PC-3 (cell line): ENCODE data around the gene ICE2. TPM values are rescaled to one million over a fixed set of nuclear protein-coding genes. Genes with fewer than 3 reads are reported as not detected.

Experiments used
- ATAC-seq: fragments of 200-7000 bp; cut with Tn5 transposase; 2 replicates; pipeline ENCODE4 v1.9.1; 2020; ENCODE audit warnings: mild to moderate bottlenecking, moderate library complexity
- BruUV-seq: library from RNA; stranded (reverse); fragments of 400-500 nt; replicated peaks from 2 replicates; lab custom pipeline; 2021; lab: Mats Ljungman, UMichigan
- CTCF ChIA-PET: fragments of 300-600 bp; sonication (Branson Sonifier 250); formaldehyde crosslinking; loops from one replicate; lab custom pipeline; 2022; ENCODE audit warnings: antibody characterized with exemption; lab: Charles Lee
- POLR2A ChIA-PET: fragments of 300-600 bp; sonication (Branson Sonifier 250); formaldehyde crosslinking; loops from one replicate; lab custom pipeline; 2022; ENCODE audit warnings: antibody characterized with exemption; ENCODE audit not compliant: unreplicated experiment; lab: Charles Lee
- DNase-seq: peaks from one replicate; pipeline ENCODE4 v3.0.0-alpha.2; 2015
- H2AFZ ChIP-seq: fragments of 300-600 bp; sonication (generic); 2 replicates; pipeline ENCODE4 v1.6.0; 2016; ENCODE audit warnings: antibody characterized with exemption, low read length
- H3F3A ChIP-seq: fragments of 300-600 bp; sonication (generic); one replicate; pipeline ENCODE4 v1.6.0; 2017; ENCODE audit warnings: antibody characterized with exemption, low read length, control low read depth, mild to moderate bottlenecking; ENCODE audit not compliant: unreplicated experiment
- H3K27ac ChIP-seq: fragments of 300-600 bp; sonication (generic); 2 replicates; pipeline ENCODE4 v1.5.1; 2016; ENCODE audit warnings: mild to moderate bottlenecking, low read length
- H3K27me3 ChIP-seq: fragments of 300-600 bp; sonication (generic); 2 replicates; pipeline ENCODE4 v1.6.1; 2016; ENCODE audit warnings: low read length, mixed read lengths
- H3K36me3 ChIP-seq: fragments of 300-600 bp; sonication (generic); 2 replicates; pipeline ENCODE4 v1.6.1; 2016; ENCODE audit warnings: low read depth, mixed run types, low read length, mixed read lengths
- H3K4me1 ChIP-seq: fragments of 300-600 bp; sonication (generic); 2 replicates; pipeline ENCODE4 v1.5.1; 2016; ENCODE audit warnings: low read length; ENCODE audit not compliant: insufficient read depth
- H3K4me2 ChIP-seq: fragments of 300-600 bp; sonication (generic); 2 replicates; pipeline ENCODE4 v1.6.0; 2016; ENCODE audit warnings: low read length
- H3K4me3 ChIP-seq: fragments of 300-600 bp; sonication (generic); 2 replicates; pipeline ENCODE4 v1.5.1; 2016; ENCODE audit warnings: mild to moderate bottlenecking, low read length, mixed read lengths
- H3K79me2 ChIP-seq: fragments of 300-600 bp; sonication (generic); 2 replicates; pipeline ENCODE4 v1.6.1; 2017; ENCODE audit warnings: low read length, mixed read lengths
- H3K9ac ChIP-seq: fragments of 300-600 bp; sonication (generic); 2 replicates; pipeline ENCODE4 v1.6.0; 2016; ENCODE audit warnings: mild to moderate bottlenecking, low read length
- H3K9me2 ChIP-seq: fragments of 300-600 bp; sonication (generic); replicated peaks from 2 replicates; pipeline ENCODE4 v1.6.1; 2016; ENCODE audit warnings: mixed run types, low read length, mixed read lengths
- H3K9me3 ChIP-seq: fragments of 300-600 bp; sonication (generic); 2 replicates; pipeline ENCODE4 v1.6.1; 2016; ENCODE audit warnings: low read length, mixed read lengths
- H4K20me1 ChIP-seq: fragments of 300-600 bp; sonication (generic); 2 replicates; pipeline ENCODE4 v1.6.1; 2016; ENCODE audit warnings: low read length, mixed read lengths
- CTCF ChIP-seq: fragments of 300-600 bp; sonication (generic); conservative IDR thresholded peaks from 2 replicates; pipeline ENCODE4 v1.5.1; 2017; ENCODE audit warnings: antibody characterized with exemption, low read depth, mild to moderate bottlenecking, low read length
- EZH2 ChIP-seq: fragments of 300-600 bp; sonication (generic); IDR thresholded peaks from one replicate; pipeline ENCODE4 v1.6.1; 2017; ENCODE audit warnings: antibody characterized with exemption, mild to moderate bottlenecking, low read length; ENCODE audit not compliant: unreplicated experiment
- EZH2phosphoT487 ChIP-seq: fragments of 300-600 bp; sonication (generic); IDR thresholded peaks from 2 replicates; pipeline ENCODE4 v1.6.1; 2018; ENCODE audit warnings: mild to moderate bottlenecking, antibody characterized with exemption, low read length, borderline replicate concordance
- intact Hi-C: fragments of 100-400 bp; cut with micrococcal nuclease; formaldehyde crosslinking; loops from 2 replicates; pipeline ENCODE4 v1.9.0; 2023
- total RNA-seq: library from RNA; depleted of rRNA; stranded (reverse); fragments of >200 nt; gene quantifications from 2 replicates; pipeline ENCODE4 v1.2.3, GENCODE V29; 2014

ICE2 gene
- total RNA-seq, 1 experiment from 2014 or later, result 14.8 TPM

- no peak overlapping the region for H3K4me2 ChIP-seq
- no TSS peak for BruUV-seq
- H4K20me1 ChIP-seq, result no peaks in the 10 kb centered on the region
- ATAC-seq (no peak), DNase-seq (no peak)
- no peak overlapping the region for H3K4me3 ChIP-seq
- intact Hi-C loops, result no loop called here
- no peaks in the 10 kb centered on the region for H3F3A ChIP-seq
- ChIA-PET POLR2A (no interaction called here), CTCF (no interaction called here)
- no peak overlapping the region for H3K9ac ChIP-seq
- TF ChIP-seq EZH2phosphoT487 (no peak), CTCF (no peak), EZH2 (no peak)
- H3K27me3 ChIP-seq, result no peaks in the 10 kb centered on the region
- no peak overlapping the region for H2AFZ ChIP-seq
- H3K9me2 ChIP-seq, result no peaks in the 10 kb centered on the region
- peaks cover 10% of the 10 kb centered on the region for H3K4me1 ChIP-seq
- H3K36me3 ChIP-seq, result no peaks in the 10 kb centered on the region
- no peaks in the 10 kb centered on the region for H3K9me3 ChIP-seq
- no peaks in the 10 kb centered on the region for H3K79me2 ChIP-seq
- H3K27ac ChIP-seq, result no peak overlapping the region
These were observed 35.4 kb upstream of the ICE2 start for GRCh38 chr15:60514261-60514881.

- no peaks in the 10 kb centered on the region for H3K79me2 ChIP-seq
- no peaks in the 10 kb centered on the region for H3K9me3 ChIP-seq
- ATAC-seq, result no peak
- POLR2A ChIA-PET, result no interaction called here
- CTCF ChIA-PET, result no interaction called here
- BruUV-seq, result no TSS peak
- DNase-seq, result no peak
- H3K36me3 ChIP-seq, result no peaks in the 10 kb centered on the region
- no peak overlapping the region for H3K4me2 ChIP-seq
- intact Hi-C loops, result no loop called here
- no peak overlapping the region for H3K27ac ChIP-seq
- no peak overlapping the region for H3K9ac ChIP-seq
- H3K9me2 ChIP-seq, result no peaks in the 10 kb centered on the region
- no peaks in the 10 kb centered on the region for H4K20me1 ChIP-seq
- H3K27me3 ChIP-seq, result no peaks in the 10 kb centered on the region
- H2AFZ ChIP-seq, result no peak overlapping the region
- peaks cover 12% of the 10 kb centered on the region for H3K4me1 ChIP-seq
- no peak overlapping the region for H3K4me3 ChIP-seq
- TF ChIP-seq EZH2 (no peak), EZH2phosphoT487 (no peak), CTCF (no peak)
- H3F3A ChIP-seq, result no peaks in the 10 kb centered on the region
These were observed 34.7 kb upstream of the ICE2 start for GRCh38 chr15:60513676-60514075.

- peaks cover 19% of the 10 kb centered on the region for H3K4me1 ChIP-seq
- ATAC-seq (no peak), DNase-seq (no peak)
- H3F3A ChIP-seq, result no peaks in the 10 kb centered on the region
- no peaks in the 10 kb centered on the region for H3K9me2 ChIP-seq
- no TSS peak for BruUV-seq
- H3K36me3 ChIP-seq, result no peaks in the 10 kb centered on the region
- no peaks in the 10 kb centered on the region for H3K79me2 ChIP-seq
- no peaks in the 10 kb centered on the region for H3K9me3 ChIP-seq
- TF ChIP-seq EZH2phosphoT487, result no peak
- no peak for TF ChIP-seq CTCF
- TF ChIP-seq EZH2, result no peak
- H4K20me1 ChIP-seq, result no peaks in the 10 kb centered on the region
- no peaks in the 10 kb centered on the region for H3K27me3 ChIP-seq
- no peak overlapping the region for H2AFZ ChIP-seq
- intact Hi-C loops, result no loop called here
- no peak overlapping the region for H3K4me3 ChIP-seq
- H3K27ac ChIP-seq, result no peak overlapping the region
- no peak overlapping the region for H3K9ac ChIP-seq
- ChIA-PET POLR2A (no interaction called here), CTCF (no interaction called here)
- H3K4me2 ChIP-seq, result no peak overlapping the region
These were observed 34.0 kb upstream of the ICE2 start for GRCh38 chr15:60512937-60513336.
